ENCODE data around the gene AP2A2.

Gene AP2A2

DNA sequence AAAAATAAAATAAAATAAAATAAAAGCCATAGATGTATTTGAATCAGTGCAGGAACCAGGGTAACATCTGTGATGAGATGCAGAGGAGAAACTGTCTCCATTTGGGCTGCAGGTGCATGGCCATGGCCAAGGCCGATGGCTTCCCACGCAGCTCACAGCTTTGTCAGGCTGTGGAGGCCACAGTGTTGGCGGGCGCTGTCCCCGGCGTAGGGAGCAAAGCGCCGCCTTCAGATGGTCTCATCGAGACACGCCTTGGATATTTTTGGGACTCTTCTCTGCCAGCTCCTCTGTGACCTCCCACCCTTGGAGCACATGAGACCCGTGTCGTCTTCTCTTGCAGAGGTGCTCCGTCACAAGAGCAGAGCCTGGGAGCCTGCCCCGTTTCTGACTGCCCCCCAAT lies 72.2 kb downstream of the AP2A2 start:
- Histone ChIP-seq H2BK5ac (ENCODE audit: low read length) (no peak overlapping the region), H3K36me3 (replicated peaks in 1 of 2; ENCODE audit: control insufficient read depth in 2 of 2, insufficient read depth in 2 of 2, low read length in 2 of 2) (peaks cover 36 to 70% of the 10 kb centered on the region in 2 donors), H4K8ac (ENCODE audit: low read depth, low read length) (no peak overlapping the region), H3K4me2 (ENCODE audit: insufficient read depth, low read length, poor library complexity, severe bottlenecking) (no peak overlapping the region), H3K23ac (ENCODE audit: low read depth, low read length, poor library complexity) (no peak overlapping the region), H2BK12ac (ENCODE audit: low read length) (no peak overlapping the region), H3K14ac (ENCODE audit: low read length) (no peak overlapping the region), H2AK5ac (ENCODE audit: low read depth, low read length) (no peak overlapping the region), H3K27ac (replicated peaks; ENCODE audit: low read length) (no peak overlapping the region), H3K4me3 (ENCODE audit: low read length in 2 of 2) (no peak overlapping the region), H3K9ac (ENCODE audit: low read depth, low read length, poor library complexity) (no peak overlapping the region), H2AFZ (ENCODE audit: low read length) (no peak overlapping the region), H3K9me3 (replicated peaks in 1 of 2; ENCODE audit: control insufficient read depth in 2 of 2, insufficient read depth in 1 of 2, low read depth in 1 of 2, low read length in 2 of 2) (no peaks in the 10 kb centered on the region), H3K18ac (ENCODE audit: low read length) (no peak overlapping the region), H3K79me1 (ENCODE audit: low read depth, low read length) (peaks cover 17% of the 10 kb centered on the region), H3K27me3 (ENCODE audit: control insufficient read depth in 3 of 3, insufficient read depth in 3 of 3, low read depth in 1 of 3, low read length in 3 of 3) (no peaks in the 10 kb centered on the region), H2BK120ac (ENCODE audit: low read depth, low read length) (no peak overlapping the region), H4K91ac (ENCODE audit: low read depth, low read length, poor library complexity) (no peak overlapping the region), H3K4ac (ENCODE audit: low read length) (no peak overlapping the region), H3K4me1 (ENCODE audit: control insufficient read depth in 2 of 2, insufficient read depth in 1 of 2, low read depth in 1 of 2, low read length in 2 of 2) (peaks cover 3 to 7% of the 10 kb centered on the region in 2 donors), H2BK15ac (ENCODE audit: low read length) (no peak overlapping the region)
- no peak for DNase-seq (ENCODE audit: low spot score)
- no CpG with 5 or more reads among the region's 14 CpGs for WGBS, 2 donors (ENCODE audit: extremely low coverage in 2 of 2, insufficient read length in 2 of 2, insufficient replicate concordance in 1 of 2)

DNA sequence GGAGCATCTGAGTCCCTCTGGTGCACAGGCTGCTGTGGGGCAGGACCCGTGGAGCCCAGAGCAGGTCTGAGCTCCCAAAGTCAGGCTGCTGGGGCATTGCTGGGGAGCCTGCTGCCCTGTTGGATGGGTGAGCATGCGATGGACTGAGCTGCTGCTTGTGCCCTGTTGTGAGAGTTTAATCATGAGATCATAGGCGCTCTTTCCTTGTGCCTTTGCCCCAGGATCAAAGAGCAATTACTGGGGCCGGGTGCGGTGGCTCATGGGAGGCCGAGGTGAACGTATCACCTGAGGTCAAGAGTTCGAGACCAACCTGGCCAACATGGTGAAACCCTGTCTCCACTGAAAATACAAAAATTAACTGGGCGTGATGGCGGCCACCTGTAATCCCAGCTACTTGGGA lies 73.3 kb downstream of the AP2A2 start:
- Histone ChIP-seq H3K4me3 (ENCODE audit: low read length in 2 of 2) (no peak overlapping the region), H3K4me2 (ENCODE audit: insufficient read depth, low read length, poor library complexity, severe bottlenecking) (no peak overlapping the region), H3K79me1 (ENCODE audit: low read depth, low read length) (peaks cover 17% of the 10 kb centered on the region), H3K4me1 (ENCODE audit: control insufficient read depth in 2 of 2, insufficient read depth in 1 of 2, low read depth in 1 of 2, low read length in 2 of 2) (peaks cover 3 to 7% of the 10 kb centered on the region in 2 donors), H2AFZ (ENCODE audit: low read length) (no peak overlapping the region), H2BK120ac (ENCODE audit: low read depth, low read length) (no peak overlapping the region), H3K27ac (replicated peaks; ENCODE audit: low read length) (no peak overlapping the region), H3K18ac (ENCODE audit: low read length) (no peak overlapping the region), H2AK5ac (ENCODE audit: low read depth, low read length) (no peak overlapping the region), H3K9me3 (replicated peaks in 1 of 2; ENCODE audit: control insufficient read depth in 2 of 2, insufficient read depth in 1 of 2, low read depth in 1 of 2, low read length in 2 of 2) (no peaks in the 10 kb centered on the region), H4K91ac (ENCODE audit: low read depth, low read length, poor library complexity) (no peak overlapping the region), H2BK5ac (ENCODE audit: low read length) (no peak overlapping the region), H4K8ac (ENCODE audit: low read depth, low read length) (no peak overlapping the region), H3K36me3 (replicated peaks in 1 of 2; ENCODE audit: control insufficient read depth in 2 of 2, insufficient read depth in 2 of 2, low read length in 2 of 2) (peaks cover 35 to 70% of the 10 kb centered on the region in 2 donors), H2BK15ac (ENCODE audit: low read length) (no peak overlapping the region), H3K14ac (ENCODE audit: low read length) (no peak overlapping the region), H3K27me3 (ENCODE audit: control insufficient read depth in 3 of 3, insufficient read depth in 3 of 3, low read depth in 1 of 3, low read length in 3 of 3) (no peaks in the 10 kb centered on the region), H3K23ac (ENCODE audit: low read depth, low read length, poor library complexity) (no peak overlapping the region), H3K9ac (ENCODE audit: low read depth, low read length, poor library complexity) (no peak overlapping the region), H3K4ac (ENCODE audit: low read length) (no peak overlapping the region), H2BK12ac (ENCODE audit: low read length) (no peak overlapping the region)
- WGBS, 2 donors (ENCODE audit: extremely low coverage in 2 of 2, insufficient read length in 2 of 2, insufficient replicate concordance in 1 of 2), result no CpG with 5 or more reads among the region's 10 CpGs
- no peak for DNase-seq (ENCODE audit: low spot score)

DNA sequence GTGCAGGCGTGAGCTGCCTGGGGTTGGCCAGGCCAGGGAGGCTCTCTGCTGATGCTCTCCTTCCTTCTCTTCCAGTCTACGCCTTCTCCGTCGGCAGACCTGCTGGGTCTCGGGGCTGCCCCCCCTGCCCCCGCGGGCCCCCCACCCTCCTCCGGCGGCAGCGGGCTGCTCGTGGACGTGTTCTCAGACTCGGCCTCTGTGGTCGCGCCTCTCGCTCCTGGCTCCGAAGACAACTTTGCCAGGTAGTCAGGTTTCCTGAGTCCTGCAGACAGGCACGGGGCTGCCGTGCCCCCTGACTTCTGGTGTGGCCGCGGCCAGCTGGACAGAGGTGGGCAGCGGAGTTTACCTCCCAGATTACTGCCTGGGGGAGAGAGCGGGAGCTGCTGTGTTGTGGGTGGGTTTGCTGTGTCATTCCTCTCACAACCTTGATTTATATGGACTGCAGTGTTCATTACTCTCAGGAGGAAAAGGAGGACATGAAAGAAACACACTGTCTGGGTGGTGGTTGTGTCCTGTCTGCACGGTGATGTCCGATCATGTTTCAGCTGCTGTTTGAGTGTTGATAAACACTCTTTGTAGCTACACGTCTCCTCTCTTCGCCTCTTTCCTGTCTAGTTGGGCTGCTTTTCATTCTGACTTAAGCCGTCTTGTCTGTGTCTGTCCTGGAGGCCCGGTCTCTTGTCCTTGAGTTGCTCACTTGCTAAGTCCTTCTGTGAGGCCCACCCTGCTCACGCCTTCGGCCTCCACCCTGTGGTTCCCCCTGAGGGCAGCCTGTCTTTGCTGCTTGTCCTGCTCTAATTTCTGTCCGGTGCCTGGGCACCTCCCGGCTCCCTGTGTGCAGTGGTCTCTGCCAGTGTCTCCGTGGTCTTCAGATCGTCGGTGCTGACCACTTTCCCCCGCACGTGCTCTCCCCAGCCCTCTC lies 74.9 kb downstream of the AP2A2 start:
- Histone ChIP-seq H2BK120ac (ENCODE audit: low read depth, low read length) (no peak overlapping the region), H2AFZ (ENCODE audit: low read length) (no peak overlapping the region), H3K9ac (ENCODE audit: low read depth, low read length, poor library complexity) (no peak overlapping the region), H3K27ac (replicated peaks; ENCODE audit: low read length) (no peak overlapping the region), H3K27me3 (ENCODE audit: control insufficient read depth in 3 of 3, insufficient read depth in 3 of 3, low read depth in 1 of 3, low read length in 3 of 3) (no peaks in the 10 kb centered on the region), H4K8ac (ENCODE audit: low read depth, low read length) (no peak overlapping the region), H3K4me3 (ENCODE audit: low read length in 2 of 2) (no peak overlapping the region), H2AK5ac (ENCODE audit: low read depth, low read length) (no peak overlapping the region), H3K4me1 (ENCODE audit: control insufficient read depth in 2 of 2, insufficient read depth in 1 of 2, low read depth in 1 of 2, low read length in 2 of 2) (peaks cover 5 to 7% of the 10 kb centered on the region in 2 donors), H4K91ac (ENCODE audit: low read depth, low read length, poor library complexity) (no peak overlapping the region), H3K14ac (ENCODE audit: low read length) (no peak overlapping the region), H3K4me2 (ENCODE audit: insufficient read depth, low read length, poor library complexity, severe bottlenecking) (no peak overlapping the region), H3K79me1 (ENCODE audit: low read depth, low read length) (peaks cover 17% of the 10 kb centered on the region), H3K4ac (ENCODE audit: low read length) (no peak overlapping the region), H3K36me3 (replicated peaks in 1 of 2; ENCODE audit: control insufficient read depth in 2 of 2, insufficient read depth in 2 of 2, low read length in 2 of 2) (peaks cover 35 to 77% of the 10 kb centered on the region in 2 donors), H2BK12ac (ENCODE audit: low read length) (no peak overlapping the region), H3K23ac (ENCODE audit: low read depth, low read length, poor library complexity) (no peak overlapping the region), H2BK5ac (ENCODE audit: low read length) (no peak overlapping the region), H3K18ac (ENCODE audit: low read length) (no peak overlapping the region), H3K9me3 (replicated peaks in 1 of 2; ENCODE audit: control insufficient read depth in 2 of 2, insufficient read depth in 1 of 2, low read depth in 1 of 2, low read length in 2 of 2) (no peaks in the 10 kb centered on the region), H2BK15ac (ENCODE audit: low read length) (no peak overlapping the region)
- no peak for DNase-seq (ENCODE audit: low spot score)
- WGBS, 2 donors (ENCODE audit: extremely low coverage in 2 of 2, insufficient read length in 2 of 2, insufficient replicate concordance in 1 of 2), result no CpG with 5 or more reads among the region's 38 CpGs

DNA sequence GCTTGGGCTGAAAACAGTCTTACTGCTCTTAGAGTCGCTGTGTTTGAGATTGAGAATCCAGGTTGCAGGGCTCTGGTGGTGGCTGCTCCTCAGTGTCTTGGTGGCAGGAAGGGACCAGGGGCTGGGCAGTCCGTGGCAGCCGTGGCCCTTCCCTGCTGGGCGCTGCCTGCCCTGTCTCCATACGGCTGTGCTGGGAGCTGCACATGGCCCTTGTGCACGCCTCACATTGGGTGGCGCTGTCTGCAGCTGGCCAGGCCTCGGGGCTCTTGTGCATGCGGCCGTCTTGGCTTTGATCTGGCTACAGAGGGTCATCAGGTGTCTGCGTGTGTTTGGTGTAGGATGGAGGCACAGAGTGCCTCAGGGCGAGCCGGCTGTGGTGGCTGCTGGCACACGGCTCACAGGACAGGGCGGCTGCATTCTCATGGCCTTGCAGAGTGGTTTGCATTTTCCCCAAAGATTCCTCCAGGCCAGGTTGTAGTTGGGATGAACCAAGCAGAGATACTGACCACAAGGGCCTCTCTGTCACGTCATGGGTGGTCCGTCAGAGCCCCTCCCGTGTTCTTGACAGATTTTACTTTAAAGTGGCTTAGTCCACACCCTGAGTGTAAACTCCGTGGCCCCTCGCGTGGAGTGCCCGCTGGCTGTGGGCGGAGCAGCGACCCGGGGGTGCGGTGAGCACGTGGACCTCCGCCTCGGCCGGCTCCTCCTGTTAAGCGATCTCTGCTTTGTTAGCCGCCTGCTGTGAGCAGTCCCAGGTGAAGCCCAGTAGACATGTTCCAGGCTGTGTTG lies 76.1 kb downstream of the AP2A2 start:
- Histone ChIP-seq H3K9me3 (replicated peaks in 1 of 2; ENCODE audit: control insufficient read depth in 2 of 2, insufficient read depth in 1 of 2, low read depth in 1 of 2, low read length in 2 of 2) (no peaks in the 10 kb centered on the region), H2BK12ac (ENCODE audit: low read length) (peak overlapping the region; percentile 58), H3K79me1 (ENCODE audit: low read depth, low read length) (peaks cover 17% of the 10 kb centered on the region), H3K23ac (ENCODE audit: low read depth, low read length, poor library complexity) (peak overlapping the region; percentile 95), H3K4me1 (ENCODE audit: control insufficient read depth in 2 of 2, insufficient read depth in 1 of 2, low read depth in 1 of 2, low read length in 2 of 2) (peaks cover 0 to 3% of the 10 kb centered on the region in 2 donors), H3K27me3 (ENCODE audit: control insufficient read depth in 3 of 3, insufficient read depth in 3 of 3, low read depth in 1 of 3, low read length in 3 of 3) (no peaks in the 10 kb centered on the region), H3K4me3 (ENCODE audit: low read length in 2 of 2) (no peak overlapping the region), H4K91ac (ENCODE audit: low read depth, low read length, poor library complexity) (no peak overlapping the region), H3K4ac (ENCODE audit: low read length) (no peak overlapping the region), H3K9ac (ENCODE audit: low read depth, low read length, poor library complexity) (peak overlapping the region; percentile 60), H3K18ac (ENCODE audit: low read length) (peak overlapping the region; percentile 71), H2AFZ (ENCODE audit: low read length) (no peak overlapping the region), H3K36me3 (replicated peaks in 1 of 2; ENCODE audit: control insufficient read depth in 2 of 2, insufficient read depth in 2 of 2, low read length in 2 of 2) (peaks cover 35 to 83% of the 10 kb centered on the region in 2 donors), H4K8ac (ENCODE audit: low read depth, low read length) (no peak overlapping the region), H3K14ac (ENCODE audit: low read length) (no peak overlapping the region), H2AK5ac (ENCODE audit: low read depth, low read length) (no peak overlapping the region), H2BK5ac (ENCODE audit: low read length) (peak overlapping the region; percentile 24), H3K27ac (replicated peaks; ENCODE audit: low read length) (no peak overlapping the region), H3K4me2 (ENCODE audit: insufficient read depth, low read length, poor library complexity, severe bottlenecking) (no peak overlapping the region), H2BK120ac (ENCODE audit: low read depth, low read length) (no peak overlapping the region), H2BK15ac (ENCODE audit: low read length) (no peak overlapping the region)
- WGBS, 2 donors (ENCODE audit: extremely low coverage in 2 of 2, insufficient read length in 2 of 2, insufficient replicate concordance in 1 of 2), result no CpG with 5 or more reads among the region's 32 CpGs
- no peak for DNase-seq (ENCODE audit: low spot score)
